ENCODE results near the gene IL10RB. TPM values are rescaled to one million over a fixed set of nuclear protein-coding genes. Genes with fewer than 3 reads are reported as not detected.
"Not testable (repeated sequence)": the region's sequence is repeated elsewhere in the genome, so short reads cannot be mapped to it uniquely, and the experiment has no call there.

Gene IL10RB
- polyA plus RNA-seq, 4 donors: 27.7 to 31.0 (median 29.0) TPM

DNA sequence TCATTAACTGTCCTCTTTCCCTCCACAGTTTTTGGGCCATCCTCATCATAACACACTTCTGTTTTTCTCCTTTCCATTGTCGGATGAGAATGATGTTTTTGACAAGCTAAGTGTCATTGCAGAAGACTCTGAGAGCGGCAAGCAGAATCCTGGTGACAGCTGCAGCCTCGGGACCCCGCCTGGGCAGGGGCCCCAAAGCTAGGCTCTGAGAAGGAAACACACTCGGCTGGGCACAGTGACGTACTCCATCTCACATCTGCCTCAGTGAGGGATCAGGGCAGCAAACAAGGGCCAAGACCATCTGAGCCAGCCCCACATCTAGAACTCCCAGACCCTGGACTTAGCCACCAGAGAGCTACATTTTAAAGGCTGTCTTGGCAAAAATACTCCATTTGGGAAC, 30.0 kb downstream of the IL10RB start:
- DNase-seq (ENCODE audit: low read depth in 4 of 4, low spot score in 3 of 4): no peak

DNA sequence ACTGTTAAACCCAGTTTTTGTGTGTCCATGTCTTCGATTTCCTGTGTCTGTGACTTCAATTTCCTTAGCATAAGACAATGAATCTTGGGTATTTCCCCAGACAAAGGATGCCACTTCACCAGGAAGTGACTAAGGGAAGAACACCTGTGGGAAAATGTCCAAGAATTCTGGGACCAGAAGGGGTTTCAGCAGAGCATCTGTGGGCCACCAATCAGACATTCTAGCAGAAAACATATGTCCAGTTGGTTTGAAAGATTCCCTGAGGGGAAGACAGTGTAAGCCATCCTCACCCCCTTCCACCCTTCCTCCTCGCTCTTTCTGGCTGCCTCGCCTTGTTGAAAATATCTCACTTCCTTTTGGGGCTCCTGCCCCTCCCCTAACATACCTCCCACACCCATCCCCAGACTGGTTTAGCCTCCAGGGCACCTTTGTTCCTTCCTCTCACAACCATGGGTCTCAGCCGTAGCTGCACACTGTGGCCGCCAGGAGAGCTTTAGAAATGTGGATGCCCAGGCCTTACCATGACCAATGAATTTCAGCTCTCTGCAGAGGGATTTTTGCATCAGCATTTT, 33.1 kb downstream of the IL10RB start:
- no peak for DNase-seq (ENCODE audit: low read depth in 4 of 4, low spot score in 3 of 4)

DNA sequence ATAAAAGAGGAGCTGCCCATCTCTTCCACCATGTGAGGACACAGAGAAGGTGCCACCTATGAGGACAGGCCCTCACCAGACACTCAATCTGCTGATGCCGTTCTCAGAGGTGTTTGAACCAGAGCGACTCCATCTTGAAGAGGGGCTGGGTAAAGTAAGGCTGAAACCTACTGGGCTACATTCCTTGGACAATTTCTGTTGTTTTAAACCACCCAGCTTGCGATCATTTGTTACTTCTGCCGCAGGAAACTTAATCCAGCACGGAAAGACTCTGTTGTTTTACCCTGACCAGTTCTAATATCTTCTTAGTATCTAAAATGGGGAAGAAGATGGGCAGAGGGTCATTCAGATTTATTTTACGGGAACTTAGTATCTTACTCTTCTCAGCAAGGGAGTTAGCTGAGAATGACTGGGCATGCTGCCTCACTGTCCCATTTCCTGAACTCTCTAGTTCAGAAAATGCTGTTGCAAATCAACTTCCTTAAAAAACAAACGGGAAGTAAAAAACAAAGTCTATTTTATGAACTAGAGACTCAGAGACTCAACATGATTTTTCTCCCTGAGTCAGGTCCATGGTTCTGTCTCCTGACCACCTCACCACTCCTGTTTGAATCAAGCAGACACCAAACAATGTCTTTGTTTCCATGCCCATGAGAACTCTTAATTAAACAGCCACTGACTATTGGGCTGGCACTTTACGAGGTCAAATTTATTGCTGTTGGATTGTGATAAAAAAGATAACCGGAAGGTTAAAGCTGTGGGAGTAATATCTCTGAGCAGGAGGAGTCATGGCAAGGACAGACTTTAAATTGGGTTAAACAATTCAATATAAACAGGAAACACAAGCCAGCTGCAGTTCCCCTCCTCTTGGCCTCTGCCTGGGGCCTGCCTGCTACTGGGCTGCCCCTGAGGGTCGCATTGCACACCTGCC, 34.8 kb downstream of the IL10RB start:
- peak in 1 of 4 donors; percentile 18 for DNase-seq (ENCODE audit: low read depth in 4 of 4, low spot score in 3 of 4)

DNA sequence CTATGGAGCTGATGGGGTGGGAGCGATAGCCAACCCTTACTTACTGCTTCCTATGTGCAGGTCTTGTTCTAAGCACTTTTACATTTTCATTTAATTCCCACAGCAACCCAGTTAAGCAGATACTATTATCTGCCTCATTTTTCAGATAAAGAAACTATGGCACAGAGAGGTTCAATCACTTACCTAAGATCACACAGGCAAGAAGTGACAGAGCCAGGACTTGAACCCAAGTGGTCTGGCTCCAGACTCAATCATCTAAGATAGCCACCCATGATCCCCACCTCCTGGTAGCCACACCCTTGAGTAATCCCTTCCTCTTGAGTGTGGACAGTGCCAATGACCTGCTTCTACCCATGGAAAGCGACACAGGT, 35.5 kb downstream of the IL10RB start:
- no peak for DNase-seq (ENCODE audit: low read depth in 4 of 4, low spot score in 3 of 4)

DNA sequence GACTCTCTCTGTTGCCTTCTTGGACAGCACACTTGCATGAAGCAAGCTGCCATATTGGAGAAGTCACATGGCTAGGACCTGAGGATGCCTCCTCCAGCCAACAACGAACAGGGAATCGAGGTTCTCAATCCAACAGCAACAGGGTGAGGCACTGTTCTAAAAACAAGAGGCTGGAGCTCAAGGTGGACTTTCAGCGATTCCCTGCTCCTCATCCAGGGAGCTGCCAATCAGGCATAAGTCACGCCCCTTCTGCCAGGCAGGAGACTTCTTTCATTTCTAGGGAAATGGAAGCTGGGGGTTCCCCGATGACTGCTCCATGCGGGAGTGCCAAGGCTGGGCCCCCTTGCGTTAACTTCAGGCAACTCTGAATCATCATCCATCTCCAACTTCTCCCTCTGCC, 35.9 kb downstream of the IL10RB start:
- DNase-seq (ENCODE audit: low read depth in 4 of 4, low spot score in 3 of 4): no peak

DNA sequence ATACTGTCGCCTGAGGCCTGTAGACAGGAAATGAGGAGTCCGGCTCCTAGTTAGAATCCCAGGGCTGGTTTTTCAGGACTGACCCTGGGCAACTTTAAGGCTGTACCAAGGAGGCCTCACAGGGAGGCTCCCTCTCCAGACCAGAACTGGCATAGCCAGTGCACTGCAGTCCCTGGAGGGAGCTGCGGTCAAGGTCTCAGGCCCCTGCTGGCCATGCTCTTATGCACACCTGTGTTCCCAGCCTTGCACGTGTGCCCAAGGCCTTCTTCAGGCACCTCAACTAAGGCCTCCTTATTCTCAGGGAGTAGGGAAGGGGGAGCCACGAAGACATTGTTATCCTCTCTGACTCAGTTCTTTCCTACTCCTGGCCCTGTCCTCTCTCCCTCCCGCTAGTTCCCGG, 36.6 kb downstream of the IL10RB start:
- no peak for DNase-seq (ENCODE audit: low read depth in 4 of 4, low spot score in 3 of 4)

DNA sequence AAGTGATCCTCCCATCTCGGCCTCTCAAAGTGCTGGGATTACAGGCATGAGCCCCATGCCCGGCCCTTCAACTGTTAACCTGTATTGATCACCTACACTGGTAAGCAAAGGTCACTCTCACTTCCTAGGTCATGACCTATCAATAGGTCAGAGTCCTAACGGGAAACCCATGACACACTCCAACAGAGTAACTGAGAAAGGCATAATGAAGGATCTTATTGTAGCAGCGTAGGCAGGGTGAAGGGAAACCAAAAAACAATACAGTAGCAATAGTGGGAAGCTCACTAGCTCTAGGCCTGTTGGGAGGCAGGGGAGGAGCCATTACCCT, 39.1 kb downstream of the IL10RB start:
- DNase-seq (ENCODE audit: low read depth in 4 of 4, low spot score in 3 of 4): no peak

DNA sequence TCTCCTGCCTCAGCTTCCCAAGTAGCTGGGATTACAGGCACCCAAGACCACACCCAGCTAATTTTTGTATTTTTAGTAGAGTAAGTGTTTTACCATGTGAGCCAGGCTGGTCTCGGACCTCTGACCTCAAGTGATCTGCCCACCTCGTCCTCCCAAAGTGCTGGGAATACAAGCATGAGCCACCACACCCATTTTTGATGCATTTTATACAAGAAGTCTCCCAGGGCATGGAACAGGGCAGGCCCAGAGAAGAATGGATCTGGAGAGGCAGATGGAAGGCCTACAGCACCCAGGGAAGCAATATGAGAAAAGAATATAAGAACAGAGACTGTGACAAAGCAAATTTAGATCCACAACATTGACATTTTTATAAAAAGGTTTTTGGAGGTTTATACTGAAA, 39.8 kb downstream of the IL10RB start:
- no peak for DNase-seq (ENCODE audit: low read depth in 4 of 4, low spot score in 3 of 4)

DNA sequence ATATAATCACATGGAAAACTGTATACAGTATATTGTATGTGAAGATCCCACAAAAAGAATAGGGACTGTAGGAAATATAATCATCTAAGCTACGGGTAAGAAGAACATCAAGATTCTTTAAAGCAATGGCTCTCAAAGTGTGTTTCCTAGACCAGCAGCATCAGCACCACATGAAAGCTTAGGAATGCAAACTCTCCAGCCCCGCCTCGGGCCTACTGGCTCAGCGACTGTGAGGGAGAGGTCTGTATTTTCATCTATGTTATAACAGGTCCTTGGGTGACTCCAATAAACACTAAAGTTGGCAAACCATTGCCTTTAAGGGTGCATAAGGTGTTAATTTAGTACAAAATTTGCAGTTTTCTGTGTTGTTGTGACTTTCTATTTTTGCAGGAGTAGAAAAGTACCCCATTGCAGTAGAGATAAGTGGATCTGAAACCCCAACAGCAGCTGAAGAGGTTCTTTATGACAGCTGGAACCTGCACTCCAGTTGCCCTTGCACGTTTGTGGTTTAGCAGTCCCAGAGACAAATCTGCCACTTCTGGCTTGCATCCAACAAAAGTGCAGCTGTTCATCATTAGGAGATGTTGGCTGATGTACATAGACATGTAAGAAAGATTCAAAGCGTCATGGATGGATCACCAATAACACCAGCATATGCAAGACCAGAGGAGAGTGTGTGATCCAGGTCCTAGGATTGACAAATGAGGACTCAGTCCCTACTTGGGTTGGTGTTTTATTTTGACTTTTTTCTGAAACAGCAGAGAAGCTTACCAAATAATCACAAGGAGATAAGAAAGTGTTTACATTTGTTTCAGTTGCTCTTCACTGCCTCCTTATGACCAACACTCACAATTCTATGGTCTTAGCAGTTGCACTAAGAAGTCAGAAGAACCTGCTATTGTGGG, 42.7 kb downstream of the IL10RB start:
- peak in 1 of 4 donors; percentile 22 for DNase-seq (ENCODE audit: low read depth in 4 of 4, low spot score in 3 of 4)

DNA sequence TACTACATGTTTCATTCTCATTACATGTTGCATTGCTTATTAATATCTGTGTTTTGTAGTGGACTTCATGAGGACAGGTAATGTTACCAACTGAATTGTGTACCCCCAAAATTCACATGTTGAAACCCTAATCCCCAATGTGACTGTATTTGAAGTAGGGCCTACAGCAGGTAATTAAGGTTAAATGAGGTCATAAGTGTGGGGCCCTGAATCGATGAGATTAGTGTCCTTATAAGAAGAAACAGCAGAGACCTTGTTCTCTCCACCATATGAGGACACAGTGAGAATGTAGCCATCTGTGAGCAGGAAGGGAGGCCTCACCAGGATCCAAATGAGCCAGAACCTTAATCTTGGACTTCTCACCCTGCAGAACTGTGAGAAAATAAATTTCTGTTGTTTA, 43.6 kb downstream of the IL10RB start:
- DNase-seq (ENCODE audit: low read depth in 4 of 4, low spot score in 3 of 4): no peak

DNA sequence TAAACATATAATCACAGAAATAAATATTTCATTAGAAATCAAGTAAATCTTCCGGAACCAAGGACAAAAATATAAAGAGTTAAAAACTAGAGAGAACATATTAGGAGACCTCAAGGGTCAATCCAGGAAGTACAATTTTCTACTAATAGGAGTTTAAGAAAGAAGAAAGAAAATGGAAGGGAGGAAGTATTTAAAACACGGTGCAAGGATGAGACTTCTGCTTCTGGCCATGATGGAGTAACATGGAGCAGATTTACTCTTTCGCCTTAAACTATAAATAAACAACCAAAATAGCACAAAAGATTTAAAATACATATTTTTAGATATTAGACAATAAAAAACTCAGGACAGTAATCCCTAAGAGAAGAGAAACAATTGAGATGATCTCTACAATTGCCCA, 46.0 kb downstream of the IL10RB start:
- DNase-seq (ENCODE audit: low read depth in 4 of 4, low spot score in 3 of 4): no peak

DNA sequence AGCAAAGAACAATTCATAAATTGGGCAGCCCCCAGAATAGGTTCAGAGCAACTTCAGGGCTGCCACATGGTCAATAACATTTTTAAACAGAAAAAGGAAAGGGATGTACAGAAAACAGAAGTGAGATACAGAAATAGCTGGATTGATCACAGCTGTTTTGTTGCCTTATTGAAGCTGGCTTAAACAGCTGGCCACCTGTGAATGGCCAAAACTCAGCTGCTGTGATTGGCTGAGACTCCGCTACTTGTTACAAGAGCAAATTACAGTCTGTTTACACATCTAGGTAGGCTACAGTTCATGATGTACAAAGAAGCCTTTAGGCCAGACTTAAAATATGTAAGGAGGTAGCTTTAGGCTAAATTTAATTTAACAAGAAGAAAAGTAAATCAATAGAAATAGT, 47.0 kb downstream of the IL10RB start:
- DNase-seq (ENCODE audit: low read depth in 4 of 4, low spot score in 3 of 4): no peak

DNA sequence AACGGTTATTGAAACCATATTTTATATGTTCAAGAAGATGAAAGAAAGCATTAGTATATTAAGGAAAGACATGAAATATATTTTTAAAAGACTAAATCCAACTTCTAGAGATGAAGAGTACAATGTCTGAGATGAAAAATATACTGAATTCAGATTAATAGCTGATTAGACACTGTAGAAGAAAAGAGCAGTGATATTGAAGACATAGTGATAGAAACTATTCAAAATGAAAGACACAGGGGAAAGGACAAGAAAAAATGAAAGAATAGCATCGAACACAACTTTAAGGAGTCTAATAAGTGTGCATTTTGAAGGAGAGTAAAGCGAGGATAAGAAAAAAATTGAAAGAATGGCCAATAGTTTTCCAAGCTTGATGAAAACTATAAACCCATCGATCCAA, 47.4 kb downstream of the IL10RB start:
- DNase-seq (ENCODE audit: low read depth in 4 of 4, low spot score in 3 of 4): no peak

DNA sequence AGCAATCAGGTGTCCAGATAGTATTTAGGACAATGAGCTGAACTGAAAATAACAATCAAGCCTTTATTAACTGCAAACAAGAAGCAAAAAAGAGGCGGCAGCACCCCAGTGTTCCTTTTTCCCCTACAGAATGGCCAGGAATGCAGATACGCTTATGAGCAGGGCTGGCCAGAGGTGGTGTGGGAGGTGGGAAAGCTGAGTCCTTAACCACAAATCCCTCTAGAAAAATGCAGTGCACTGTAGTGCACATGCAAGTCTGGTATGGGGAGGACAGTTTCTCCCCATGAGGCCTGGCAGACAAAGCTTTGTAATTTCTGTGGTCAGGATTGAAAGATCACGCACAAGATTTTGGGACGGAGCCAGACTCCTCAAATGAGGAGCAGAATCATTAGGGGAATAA, 47.9 kb downstream of the IL10RB start:
- no peak for DNase-seq (ENCODE audit: low read depth in 4 of 4, low spot score in 3 of 4)

DNA sequence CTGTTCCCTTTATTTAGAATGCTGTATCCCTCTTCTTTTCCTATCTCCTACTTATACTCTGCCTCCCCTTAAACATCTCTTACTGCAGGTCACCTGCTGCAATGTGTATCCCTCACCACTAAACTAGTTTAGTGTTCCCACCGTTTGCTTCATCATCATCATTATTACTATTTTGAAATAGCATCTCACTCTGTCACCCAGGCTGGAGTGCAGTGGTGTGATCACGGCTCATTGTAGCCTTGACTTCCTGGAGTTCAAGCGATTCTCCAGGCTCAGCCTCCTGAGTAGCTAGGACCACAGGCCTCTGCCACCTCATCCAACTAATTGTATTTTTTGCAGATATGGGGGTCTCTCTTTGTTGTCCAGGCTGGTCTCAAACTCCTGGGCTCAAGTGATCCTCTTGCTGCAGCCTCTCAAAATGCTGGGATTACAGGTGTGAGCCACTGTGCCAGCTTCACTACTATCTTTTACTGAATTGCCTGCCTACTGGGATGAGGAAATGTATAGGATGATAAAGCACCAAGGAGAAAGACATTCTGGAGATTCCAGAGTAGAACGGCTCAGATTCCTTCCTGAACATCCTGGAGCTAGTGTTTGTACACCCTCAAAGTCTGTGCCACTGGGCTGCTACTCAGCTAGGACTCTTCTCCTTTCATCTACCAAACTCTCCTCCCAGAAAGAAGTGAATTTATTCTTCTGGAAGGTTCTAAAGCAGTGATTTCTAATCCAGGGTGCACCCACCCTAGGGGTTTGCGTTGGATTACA, 50.0 kb downstream of the IL10RB start:
- no peak for DNase-seq (ENCODE audit: low read depth in 4 of 4, low spot score in 3 of 4)

DNA sequence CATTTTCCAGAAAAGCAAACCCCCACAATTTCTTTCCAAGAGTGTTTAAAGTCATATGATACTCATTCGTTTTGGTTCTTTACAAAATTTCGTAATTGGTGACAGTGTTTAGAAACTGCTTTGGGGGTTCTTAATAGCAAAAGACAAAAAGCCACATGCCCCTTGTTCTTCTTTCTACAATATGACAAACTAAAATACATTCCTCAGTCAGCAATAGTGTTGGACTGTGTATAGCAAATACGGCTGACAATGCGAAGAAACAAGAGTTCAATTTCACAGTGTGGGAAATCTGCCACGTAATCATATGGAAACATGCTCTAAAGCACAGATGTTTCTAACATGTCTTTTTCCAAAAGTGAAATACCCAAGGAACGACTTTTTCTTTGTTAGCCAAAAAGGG, 51.0 kb downstream of the IL10RB start:
- DNase-seq (ENCODE audit: low read depth in 4 of 4, low spot score in 3 of 4): no peak

DNA sequence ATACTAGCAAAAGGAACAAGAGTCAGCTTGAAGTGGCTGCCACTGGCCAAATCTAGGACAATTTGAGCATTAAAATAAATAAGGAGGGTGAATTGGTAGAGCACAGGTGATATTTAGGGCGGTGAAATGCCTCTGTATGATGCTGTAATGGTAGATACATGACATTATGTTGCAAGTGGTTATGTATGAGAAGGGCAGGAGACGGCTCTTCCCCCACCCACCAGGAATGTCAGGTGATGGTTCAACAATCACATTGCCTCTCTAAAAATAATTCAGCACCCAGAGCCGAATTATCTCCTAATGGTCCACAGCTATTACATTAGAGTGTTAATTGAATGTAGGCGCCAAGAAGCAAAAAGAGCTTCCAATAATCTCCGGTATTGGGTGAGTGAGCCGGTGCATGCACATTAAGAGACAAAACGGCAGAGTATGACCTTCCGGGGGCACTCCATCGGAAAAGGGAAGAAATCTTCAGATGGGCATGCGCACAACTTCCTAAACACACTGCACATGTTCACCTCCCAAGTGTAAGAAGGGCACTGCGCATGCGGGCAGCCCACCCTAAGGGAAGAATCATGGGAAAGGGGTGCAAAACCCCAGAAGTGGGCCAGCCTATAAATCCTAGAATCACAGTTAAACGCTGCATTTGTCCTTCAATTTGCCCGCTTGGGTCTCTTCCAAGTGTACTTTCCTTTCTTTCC, 51.8 kb downstream of the IL10RB start:
- DNase-seq (ENCODE audit: low read depth in 4 of 4, low spot score in 3 of 4): no peak

DNA sequence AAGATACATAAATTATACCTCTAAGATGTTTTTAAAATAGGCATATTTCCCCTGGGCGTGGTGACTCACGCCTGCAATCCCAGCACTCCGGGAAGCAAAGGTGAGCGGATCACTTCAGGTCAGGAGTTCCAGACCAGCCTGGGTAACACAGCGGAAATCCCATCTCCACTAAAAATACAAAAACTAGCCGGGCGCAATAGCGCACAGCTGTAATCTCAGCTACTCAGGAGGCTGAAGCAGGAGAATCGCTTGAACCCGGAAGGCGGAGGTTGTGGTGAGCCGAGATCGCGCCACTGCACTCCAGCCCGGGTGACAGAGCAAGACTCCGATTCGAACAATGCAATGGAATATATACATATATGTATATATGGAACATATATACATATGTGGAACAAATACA, 54.8 kb downstream of the IL10RB start:
- not testable (repeated sequence) for DNase-seq (ENCODE audit: low read depth in 4 of 4, low spot score in 3 of 4)

DNA sequence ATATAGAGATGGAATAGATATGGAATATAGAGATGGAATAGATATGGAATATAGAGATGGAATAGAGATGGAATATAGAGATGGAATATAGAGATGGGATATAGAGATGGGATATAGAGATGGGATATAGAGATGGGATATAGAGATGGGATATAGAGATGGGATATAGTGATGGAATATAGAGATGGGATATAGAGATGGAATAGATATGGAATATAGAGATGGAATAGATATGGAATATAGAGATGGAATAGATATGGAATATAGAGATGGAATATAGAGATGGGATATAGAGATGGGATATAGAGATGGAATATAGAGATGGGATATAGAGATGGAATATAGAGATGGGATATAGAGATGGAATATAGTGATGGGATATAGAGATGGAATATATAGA, 57.4 kb downstream of the IL10RB start:
- DNase-seq (ENCODE audit: low read depth in 4 of 4, low spot score in 3 of 4): not testable (repeated sequence)

All from right renal pelvis (tissue), 4 donors.